GM15510 (cell line): ENCODE measurements around the gene HID1.

ENCODE experiments used
- POLR2A ChIP-seq: IDR thresholded peaks from 3 replicates; pipeline ENCODE4 v1.6.1; 2011; ENCODE audit warnings: borderline replicate concordance; ENCODE audit not compliant: insufficient read length; ENCODE audit errors: extremely low read depth

The HID1 gene

DNA sequence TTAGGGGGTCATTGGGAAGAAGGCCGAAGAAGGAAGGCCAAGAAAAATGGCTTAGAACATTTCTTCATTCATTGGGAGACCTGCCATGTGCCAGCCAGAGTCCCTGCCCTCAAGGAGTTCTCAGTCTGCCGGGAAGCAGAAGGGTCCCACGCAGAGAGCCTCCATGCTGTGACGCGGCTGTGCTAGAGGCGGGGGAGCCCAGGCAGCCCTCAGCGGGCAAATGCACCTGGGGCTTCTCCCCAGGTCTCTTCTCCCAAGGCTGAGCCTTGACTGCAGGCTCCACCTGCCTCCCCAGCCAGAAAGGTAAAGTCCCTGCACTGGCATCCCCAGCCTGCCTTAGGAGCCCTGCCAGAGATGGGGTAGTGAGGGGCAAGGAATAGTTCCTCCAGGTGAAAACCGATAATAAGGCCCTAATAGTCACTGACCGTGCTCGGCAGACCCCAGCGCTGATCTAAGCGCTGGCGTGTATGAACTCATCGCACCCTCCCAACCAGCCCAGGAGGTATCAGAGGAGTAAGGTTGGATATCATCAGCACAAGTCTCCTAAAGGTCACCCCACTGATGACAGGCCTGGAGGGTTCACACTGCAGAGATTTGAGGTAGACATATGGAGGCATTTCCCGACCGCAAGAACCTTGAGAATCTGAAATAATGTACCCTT is 8.9 kb upstream of the HID1 start:
- no peak for TF ChIP-seq POLR2A

DNA sequence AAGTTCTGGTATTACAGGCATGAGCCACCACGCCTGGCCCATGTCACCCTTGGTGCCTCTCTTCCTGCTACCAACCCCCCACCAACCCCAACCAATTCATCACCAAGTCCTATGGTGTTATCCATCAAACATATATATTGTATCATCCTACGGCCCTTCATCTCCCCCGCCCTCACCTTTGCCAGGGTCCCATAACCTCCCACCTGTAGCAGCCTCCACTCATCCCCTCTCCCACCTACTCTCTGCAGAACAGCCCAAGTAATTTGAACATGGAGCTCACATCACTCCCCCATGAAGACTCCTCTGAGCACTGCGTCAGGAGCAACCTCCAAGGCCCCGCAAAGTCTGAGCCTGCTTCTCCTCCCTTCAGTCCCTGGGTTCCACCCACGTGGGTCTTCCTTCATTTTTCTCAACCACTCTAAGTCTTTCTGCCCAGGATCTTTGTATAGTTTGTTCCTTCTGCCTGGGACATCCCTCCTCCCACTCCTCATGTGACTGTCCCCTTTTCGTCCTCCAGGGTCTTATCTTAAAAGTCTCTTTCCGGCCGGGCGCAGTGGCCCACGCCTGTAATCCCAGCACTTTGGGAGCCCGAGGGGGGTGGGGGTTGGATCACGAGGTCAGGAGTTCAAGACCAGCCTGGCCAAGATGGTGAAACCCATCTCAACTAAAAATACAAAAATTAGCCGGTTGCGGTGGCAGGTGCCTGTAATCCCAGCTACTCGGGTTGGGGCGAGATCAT is 7.0 kb upstream of the HID1 start:
- no peak for TF ChIP-seq POLR2A

DNA sequence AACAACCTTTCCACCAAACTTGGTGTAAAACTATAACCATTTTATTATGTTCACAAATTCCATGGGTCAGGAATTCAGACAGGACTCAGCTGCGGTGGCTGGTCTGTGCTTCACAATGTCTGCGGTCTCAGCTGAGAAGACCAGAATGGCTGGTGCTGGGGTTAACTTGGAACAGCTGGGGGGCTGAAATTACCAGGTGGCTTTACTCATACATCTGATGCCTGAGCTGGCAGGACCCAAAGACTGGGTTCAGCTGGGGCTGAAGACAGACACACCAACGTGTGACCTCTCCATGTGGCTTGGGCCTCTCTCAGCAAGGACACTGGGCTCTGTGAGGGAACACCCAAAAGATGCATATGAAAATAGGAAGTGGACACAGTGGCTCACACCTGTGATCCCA is 5.7 kb upstream of the HID1 start:
- no peak for TF ChIP-seq POLR2A

DNA sequence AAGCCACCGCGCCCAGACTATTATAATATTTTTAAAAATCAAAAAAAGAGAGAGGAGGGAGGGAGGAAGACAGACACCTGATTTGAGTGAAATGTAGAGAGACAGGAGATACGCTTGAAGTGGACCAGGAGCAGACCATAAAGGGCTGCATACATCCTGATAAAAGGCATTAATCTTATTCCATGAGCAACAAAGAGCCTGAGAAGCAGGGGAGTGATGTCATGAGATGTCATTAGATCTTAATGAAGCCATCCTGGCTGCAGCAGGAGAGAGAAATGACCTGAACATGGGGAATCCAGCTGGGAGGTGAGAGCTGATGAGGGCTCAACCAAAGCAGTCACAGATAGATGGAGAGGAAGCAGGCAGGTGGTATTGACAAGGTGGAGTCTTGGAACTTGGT is 5.2 kb upstream of the HID1 start:
- TF ChIP-seq POLR2A = no peak

DNA sequence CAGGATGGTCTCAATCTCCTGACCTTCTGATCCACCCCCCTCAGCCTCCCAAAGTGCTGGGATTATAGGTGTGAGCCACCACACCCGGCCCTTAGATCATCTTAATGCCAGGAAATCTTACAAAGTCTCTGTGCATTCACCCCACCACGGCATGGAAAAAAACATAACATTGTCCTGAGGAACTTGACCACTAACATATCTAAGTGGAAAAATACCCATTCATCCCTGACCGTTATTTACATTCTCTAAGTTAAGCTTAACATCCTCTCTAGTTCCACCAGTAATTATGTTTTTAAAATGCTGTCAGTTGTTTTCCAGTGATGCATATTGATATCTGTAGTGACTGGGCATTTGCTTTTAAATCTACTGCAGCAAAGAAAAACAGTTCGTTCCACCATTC is 3.4 kb upstream of the HID1 start:
- TF ChIP-seq POLR2A = no peak

DNA sequence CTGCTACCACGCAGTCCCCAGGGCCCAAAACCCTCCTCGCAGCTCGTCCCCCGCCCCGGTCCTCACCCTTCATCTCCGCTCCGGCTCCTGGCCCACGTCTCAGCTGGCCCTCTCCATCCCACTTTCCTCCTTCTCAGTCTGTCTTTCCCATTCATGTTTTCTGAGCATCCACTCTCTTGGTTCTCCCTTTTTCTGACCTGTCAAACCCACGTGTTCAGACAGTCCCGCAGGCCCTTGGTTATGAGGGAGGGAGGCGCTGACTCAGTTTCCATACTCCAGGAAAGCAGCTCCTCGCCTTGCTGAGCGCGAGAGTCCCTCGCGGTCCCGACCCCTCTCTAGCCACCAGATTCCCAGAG is 392 bp upstream of the HID1 start:
- no peak for TF ChIP-seq POLR2A

DNA sequence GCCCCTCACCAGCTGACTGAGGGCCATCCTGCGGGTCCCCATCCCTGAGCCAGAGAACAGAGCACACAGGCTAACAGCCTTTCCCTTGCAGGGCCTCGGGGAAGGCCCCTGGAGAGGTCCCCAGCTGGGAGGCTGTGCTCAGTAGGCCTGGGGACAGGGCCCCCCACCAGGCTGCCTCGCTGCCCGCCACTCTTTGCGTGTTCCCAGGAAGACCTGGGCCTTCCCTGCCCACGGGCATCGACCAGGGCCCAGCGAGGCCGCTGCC is 785 bp downstream of the HID1 start:
- no peak for TF ChIP-seq POLR2A

DNA sequence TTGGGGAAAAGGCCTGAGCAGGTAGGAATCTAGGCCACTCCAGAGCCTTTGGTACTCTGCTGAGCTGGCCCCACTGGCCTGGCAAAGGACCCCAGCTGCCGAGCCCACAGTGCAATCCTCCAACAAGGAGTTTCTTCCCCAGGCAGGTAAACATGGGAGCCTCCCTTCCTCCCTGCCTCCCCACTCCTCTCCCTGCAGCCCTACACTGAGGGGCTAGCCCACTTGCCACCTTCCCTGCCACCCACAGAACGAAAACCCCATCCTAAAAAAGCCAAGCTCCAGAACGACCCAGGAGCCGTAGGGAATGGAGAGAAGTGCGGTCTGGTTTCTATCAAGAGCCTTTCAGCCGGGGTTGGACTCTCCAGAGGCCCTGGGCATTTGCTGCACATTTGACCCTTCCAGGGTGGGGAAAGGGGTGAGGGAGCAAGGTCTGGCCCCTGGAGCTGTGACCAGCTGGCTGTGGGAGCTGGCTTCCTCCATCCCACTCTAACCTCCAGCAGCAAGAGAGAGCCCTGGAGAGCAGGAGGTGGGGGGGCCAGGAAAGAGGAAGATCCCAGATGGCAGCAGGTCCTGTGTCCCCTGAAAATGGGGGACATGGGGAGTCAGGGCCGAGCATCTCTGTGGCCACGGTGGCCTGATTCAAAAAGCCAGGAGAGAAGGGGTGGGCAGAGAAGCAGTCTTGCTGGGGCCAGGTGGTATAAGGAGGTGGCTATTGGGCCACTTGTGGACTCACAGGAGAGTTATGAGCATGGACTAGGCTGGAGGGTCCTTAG is 1.3 kb downstream of the HID1 start:
- no peak for TF ChIP-seq POLR2A

DNA sequence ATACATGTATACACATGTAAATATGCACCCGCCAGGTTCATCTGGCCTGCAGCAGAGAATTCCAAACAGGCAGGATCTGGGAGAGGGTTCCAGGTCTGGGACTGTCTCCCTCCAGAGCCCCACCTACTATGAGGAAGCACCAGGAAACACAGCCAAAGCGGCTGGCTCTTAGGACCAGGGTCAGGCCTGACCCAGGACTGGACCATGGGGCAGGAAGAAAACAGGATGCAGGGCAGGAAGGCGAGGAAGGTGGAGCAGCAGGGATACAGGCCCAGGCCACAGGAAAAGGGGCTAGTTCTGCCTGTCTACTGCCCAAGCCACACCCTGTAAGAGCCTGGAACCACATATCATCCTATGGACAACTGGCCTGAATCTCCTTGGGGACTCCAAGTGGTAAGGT is 2.2 kb downstream of the HID1 start:
- TF ChIP-seq POLR2A = no peak

DNA sequence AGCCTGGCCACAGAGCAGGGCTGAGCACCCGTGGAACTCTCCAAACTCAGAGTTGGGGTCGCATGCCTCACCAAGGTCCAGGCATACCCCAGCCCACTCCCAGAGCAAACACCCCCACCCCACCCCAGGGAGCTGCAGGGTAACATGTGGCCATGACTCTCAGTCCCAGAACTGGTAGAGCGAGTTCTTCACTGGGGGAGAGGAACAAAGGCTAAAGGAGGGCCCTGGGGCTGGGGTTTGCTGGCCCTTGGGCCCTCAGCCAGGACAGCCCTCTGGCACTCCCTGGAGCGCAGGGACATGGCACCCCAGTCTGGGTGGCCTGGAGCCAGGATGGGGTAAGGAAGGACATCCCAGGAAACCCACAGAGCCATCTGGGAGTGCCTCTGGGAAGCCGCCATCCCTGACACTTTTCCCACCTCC is 4.2 kb downstream of the HID1 start:
- no peak for TF ChIP-seq POLR2A

DNA sequence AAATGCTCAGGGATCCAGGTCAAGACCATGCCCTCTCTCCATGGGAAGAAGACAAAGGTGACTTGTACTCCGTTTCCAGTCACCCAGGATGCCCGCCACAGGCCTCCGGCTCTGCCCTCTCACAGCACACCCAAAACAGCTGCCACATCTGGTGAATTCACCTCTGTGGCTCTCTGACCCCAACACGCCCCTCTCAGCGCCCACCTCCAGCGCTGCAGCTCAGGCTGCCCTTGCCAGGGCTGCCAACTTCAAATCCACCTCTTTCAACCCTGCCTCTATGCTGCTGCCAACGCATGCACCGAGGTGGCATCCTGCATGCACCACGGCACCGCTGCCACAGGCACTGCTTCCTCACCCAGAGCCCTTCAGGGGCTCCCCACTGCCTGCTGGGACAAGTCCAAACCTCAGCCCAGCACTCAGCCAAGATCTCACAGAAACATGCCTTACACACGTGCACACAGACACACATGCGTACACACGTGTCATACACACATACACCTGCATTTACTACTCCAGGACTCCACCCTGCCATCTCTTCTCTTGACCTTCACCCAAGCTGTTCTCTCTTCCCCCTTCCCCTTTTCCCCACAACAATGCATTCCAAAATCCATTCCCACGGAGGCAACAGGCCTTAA is 7.5 kb downstream of the HID1 start:
- no peak for TF ChIP-seq POLR2A

DNA sequence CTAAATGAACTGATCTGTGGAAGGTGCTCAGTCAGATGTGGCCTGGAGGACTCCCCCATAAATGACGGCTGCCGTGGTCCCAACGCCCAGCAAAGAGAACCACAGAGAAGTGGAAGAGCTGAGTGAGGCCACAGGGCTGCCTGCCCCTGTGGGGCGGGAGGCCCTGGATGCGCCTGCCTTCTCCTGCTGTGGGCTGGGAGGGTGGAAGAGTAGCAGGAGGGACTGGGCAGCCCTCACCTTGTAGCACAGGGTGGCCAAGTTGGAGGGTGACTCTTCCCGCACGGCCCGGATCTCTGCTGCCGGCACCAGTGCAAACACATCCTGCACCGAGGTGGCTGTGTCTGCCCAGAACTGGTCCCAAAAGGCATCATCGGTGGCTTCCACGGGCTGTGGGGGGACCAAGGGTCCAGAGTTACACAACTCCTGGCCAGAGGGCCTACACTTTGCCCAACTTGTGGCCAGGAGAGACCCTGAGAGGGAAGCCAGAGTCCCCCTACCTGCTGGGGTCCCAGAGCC is 8.3 kb downstream of the HID1 start:
- TF ChIP-seq POLR2A = no peak

DNA sequence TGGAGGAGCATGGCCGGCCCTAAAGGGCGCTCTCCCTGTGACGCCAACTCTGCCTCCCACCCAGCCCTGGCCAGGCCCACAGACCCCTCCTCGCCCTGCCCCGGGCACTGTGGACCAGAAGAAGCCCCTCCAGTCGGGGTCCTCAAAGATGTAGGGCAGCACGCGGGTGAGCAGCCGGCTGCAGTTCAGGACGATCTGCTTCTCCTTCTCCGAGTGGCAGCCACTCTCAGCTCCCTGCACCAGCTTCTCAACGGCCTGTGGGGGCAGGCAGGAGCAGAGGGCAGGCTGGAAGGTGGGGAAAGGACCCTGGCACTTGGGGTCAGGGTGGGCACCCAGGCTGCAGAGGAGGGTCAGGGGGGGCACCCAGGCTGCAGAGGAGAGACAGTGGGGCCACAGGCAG is 8.9 kb downstream of the HID1 start:
- TF ChIP-seq POLR2A = no peak

DNA sequence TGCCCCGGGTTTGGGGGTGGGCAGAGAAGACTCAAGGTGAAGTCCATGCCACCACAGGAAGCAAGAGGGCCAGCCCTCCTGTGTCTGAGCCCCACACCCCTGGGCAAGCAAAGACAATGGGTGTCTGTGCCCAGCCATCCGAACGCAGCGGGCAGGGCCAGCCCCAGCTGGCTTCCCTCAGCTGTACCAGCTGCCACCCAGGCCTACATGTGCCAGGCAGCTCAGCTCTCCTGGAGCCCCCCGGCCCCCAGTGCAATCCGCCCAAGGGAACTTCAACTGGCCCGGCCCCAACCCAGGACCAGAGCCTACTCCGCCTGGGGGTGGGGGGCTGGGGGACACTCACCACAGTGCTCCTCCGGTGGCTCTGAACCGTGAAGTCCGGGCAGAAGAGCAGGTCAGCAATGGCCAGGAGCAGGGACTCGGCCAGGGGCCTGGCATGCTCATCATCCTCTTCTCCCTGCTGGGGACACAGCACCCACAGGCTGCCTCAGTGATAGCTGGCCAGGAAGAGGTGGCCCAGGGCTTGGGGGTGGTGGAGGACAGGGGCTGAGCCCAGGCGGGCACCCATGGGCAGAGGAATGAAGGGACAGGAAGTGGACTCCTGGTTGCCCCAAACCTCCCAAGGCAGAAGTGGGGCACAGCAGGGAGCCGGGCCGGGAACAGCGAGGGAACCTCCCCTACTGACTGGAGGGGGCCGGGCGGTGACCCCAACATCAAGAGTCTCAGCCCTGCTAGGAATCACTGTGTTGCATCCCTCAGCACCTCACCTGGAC is 9.8 kb downstream of the HID1 start:
- TF ChIP-seq POLR2A = no peak

DNA sequence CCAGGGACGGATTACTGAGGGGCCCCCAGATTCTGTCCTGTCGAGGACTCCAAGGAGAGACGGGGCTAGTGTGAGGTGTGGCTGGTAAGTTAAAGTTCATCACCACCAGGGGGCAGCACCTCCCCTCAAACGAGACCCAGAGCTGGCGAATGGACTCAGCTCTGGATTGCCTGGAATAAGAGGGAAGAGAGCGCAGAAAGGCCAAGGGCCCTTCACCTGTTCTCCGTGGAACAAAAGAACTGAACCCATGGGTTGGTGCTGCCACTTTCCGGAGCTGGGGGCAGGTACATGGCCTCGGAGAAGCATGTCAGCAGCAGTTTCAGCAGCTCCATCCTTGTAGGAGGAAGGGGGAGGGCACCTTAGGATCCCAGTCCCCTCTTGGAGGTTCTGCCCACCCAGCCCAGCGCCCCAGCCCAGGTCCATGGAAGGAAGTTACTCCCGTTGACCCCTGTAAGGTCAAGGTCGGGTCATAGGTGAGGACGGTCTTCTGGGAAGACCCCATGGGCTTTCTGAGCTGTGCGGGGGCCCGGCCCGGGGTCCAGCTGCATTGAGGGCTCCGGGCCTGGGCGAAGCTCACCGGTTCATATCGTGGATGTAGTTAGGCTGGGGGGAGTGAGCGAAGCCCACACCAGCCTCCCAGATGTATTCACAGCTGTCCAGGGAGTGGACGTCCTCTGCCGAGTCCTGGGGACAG is 10.8 kb downstream of the HID1 start:
- TF ChIP-seq POLR2A = no peak
